Stimulated activated CD4-positive, alpha-beta T cell treated with anti-CD3 and anti-CD28 coated beads, Interleukin-1b, Interleukin-23, amount 100 ng/mL, for 48 hours (primary cell): ENCODE measurements around the gene OR4X2.
"Not testable (repeated sequence)": the region's sequence is repeated elsewhere in the genome, so short reads cannot be mapped to it uniquely, and the experiment has no call there.

Source experiments
- DNase-seq: peaks from one replicate; pipeline ENCODE4 v3.0.0-alpha.2; 2020

OR4X2 gene, protein sequence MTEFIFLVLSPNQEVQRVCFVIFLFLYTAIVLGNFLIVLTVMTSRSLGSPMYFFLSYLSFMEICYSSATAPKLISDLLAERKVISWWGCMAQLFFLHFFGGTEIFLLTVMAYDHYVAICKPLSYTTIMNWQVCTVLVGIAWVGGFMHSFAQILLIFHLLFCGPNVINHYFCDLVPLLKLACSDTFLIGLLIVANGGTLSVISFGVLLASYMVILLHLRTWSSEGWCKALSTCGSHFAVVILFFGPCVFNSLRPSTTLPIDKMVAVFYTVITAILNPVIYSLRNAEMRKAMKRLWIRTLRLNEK

DNA sequence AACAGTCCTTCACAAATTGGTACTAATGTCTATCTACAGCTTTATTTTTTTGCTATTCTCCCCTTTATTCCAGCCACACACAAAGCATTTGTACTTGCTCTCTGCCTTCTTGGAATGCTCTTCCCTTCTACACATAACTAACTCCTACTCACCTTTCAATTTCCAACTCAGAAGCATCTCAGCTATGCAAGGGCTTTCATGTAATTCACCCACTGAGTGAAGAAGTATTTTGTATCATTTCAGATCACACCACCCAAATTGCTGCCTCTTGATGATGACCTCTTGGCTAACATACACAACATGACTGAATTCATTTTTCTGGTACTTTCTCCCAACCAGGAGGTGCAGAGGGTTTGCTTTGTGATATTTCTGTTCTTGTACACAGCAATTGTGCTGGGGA lies at the start of gene OR4X2:
OR4X2 (plus strand) TSS at position 301 of the 400 bp plus-strand sequence; CDS start at position 301, 0 bp downstream.
- no peak for DNase-seq

DNA sequence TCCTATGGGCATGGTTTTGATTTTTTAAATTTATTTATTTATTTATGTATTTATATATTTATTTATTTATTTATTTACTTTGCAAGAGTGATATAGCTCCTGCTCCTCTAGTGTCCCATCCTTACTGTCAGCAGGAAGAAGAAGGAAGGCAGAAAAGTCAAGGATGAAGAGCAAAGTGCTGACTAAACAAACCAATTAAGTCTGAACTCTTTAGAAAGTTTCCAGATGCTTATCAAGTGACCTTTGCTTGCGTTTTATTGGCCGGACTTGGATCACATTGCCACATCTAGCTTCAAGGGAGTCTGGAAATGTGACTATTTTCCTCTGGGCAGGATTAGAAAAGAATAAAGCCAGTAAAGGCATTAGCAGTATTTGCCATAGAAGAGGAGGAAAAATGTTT lies 37.0 kb upstream of the OR4X2 start:
- DNase-seq, result no peak

DNA sequence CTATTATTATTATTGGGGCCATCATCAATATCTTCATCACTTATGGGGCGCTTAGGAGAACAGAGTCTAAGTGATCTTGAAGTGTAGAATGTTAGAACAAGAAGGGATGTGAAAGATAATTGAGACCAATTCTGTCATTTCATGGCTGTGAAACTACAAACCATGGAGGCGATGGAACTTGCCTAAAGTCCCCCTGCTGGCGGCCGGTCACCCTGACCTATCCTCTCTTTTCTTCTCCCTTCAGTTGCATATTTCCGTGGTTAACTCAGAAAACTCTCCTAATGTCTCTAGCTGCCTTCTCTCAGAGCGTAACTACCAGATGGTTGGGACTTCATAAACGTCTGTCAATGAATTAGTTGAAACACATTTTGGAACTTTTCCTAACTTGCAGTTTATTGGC lies 34.9 kb upstream of the OR4X2 start:
- DNase-seq, result no peak

DNA sequence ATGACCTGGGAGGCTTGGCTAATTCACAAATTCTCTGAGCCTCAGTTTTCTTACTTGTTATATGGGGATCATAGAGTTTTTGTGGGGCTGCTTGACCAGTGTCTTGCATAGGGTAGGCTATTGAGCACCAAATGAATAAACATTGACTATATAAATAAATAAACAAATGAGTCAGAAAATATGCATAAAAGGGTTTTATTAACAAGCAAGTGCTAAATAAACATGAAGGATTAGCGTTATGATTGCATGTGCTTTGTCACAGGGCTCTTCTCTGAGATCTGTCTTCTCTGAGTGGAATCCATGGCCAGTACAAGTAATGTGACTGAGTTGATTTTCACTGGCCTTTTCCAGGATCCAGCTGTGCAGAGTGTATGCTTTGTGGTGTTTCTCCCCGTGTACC lies 28.4 kb upstream of the OR4X2 start, which contains the start of gene OR4B1:
OR4B1 (plus strand) TSS at position 301 of the 400 bp plus-strand sequence; CDS start at position 301, 0 bp downstream.
- DNase-seq, result no peak

DNA sequence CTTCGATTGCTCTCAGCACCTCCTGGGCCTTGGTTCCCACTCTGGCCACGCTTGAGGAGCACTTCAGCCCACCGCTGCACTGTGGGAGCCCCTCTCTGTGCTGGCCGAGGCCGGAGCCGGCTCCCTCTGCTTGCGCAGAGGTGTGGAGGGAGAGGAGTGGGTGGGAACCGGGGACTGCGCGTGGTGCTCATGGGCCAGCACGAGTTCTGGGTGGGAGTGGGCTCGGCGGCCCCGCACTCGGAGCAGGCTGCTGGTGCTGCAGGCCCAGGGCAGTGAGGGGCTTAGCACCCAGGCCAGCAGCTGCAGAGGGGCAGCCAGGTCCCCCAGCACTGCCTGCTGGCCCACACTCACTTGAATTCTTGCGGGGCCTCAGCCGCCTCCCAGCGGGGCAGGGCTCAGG lies 16.1 kb upstream of the OR4X2 start:
- DNase-seq, result no peak

DNA sequence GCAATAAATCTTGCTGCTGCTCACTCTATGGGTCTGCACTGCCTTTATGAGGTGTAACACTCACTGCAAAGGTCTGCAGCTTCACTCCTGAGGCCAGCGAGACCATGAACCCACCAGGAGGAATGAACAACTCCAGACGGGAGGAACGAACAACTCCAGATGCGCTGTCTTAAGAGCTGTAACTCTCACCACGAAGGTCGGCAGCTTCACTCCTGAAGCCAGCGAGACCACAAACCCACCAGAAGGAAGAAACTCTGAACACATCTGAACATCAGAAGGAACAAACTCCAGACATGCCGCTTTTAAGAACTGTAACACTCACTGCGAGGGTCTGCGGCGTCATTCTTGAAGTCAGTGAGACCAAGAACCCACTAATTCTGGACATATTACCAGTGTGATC lies 14.8 kb upstream of the OR4X2 start:
- DNase-seq, result not testable (repeated sequence)

DNA sequence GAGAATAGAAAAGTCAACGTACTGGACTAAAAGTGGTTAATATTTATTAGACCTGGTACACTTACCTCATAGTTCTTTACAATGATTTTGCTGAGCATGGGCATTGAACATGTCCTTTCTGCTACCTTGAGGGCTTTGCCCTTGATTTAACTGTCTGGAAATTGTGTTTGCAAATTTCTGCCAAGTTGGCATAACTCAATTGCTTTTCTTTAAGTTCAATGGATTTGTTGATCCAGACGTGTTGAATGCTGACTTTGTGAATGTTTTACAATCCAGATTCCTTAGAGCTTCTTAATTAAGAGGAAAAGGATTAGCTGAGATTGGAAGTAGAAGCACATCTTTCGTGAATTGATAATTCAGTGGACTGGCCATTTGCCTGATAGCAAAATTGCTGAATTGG lies 7.2 kb upstream of the OR4X2 start:
- DNase-seq, result no peak

DNA sequence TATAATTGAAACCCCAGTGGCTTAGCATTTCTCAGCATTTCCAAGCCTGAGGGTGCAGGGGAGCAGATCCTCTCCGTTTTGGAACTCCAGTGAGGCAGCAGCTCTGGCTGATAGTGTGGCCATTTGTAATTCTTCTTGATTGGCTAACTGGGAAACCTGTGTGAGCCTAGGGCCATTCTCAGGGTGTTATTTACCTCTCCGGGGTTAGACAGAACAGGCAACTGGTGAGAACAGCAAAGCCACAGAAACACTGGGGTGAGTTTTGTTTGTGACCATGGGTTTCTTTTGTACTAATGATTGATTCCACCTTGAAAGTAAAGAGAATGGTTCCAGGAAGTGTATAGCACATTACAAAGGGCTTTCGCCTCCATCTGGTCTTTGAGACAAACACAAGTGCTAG lies 2.4 kb upstream of the OR4X2 start:
- DNase-seq, result no peak

DNA sequence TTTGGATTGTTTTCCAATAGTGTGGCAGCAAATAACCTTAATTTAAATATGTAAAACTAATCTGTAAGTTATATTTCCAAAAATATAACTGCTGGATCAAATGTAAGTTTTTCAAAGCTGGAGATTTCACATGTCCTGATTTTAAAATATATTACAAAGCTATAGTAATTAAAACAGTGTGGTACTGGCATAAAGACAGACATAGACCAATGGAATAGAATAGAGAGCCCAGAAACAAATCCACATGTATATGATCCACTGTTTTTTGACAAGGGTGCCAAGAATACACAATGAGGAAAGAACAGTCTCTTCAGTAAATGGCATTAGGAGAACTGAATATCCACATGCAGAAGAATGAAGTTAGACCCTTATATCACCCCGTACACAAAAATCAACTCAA lies 4.0 kb downstream of the OR4X2 start:
- no peak for DNase-seq

DNA sequence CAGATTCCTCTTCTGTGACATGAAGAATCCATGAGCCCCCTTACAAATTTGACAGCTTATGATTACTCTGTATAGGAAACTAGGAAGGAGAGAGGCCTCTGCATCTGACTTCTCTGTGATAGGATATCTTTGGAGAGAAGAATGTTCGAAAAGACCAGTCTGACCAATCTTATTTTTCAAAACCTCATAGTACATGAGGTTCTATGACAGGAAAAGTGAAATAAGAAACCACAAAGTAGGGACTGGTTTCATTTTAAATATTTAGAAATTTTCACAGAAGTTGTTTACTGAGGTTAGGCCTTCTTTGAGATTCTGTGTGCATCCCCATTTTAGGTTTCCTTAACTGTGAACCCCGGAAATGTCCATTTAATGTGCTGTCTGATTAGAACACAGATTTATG lies 16.7 kb downstream of the OR4X2 start:
- no peak for DNase-seq

DNA sequence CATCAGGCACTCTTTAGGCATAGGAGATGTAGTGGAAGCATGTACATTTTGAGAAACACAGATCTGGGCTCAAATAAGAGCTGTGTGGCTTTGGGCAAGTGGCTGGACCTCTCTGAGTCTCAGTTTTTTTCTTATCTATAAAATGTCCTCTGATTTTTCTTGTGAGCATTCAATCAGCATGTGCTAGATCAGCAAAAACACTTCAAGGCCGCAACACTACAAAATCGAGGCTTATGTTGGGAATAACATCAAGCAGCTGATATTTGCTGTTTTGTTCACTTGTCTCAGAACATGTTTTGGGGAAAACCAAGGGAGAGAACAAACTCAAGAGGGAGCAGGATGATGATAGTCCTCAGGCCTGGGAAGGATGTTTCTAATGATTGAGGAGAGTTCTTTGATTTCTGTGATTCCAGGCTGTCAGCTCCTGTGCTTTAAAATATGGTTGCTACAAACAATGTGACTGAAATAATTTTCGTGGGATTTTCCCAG lies 18.6 kb downstream of the OR4X2 start, which contains the start of gene OR4X1:
OR4X1 (plus strand) TSS at position 439 of the 489 bp plus-strand sequence; CDS start at position 439, 0 bp downstream.
- DNase-seq, result no peak

DNA sequence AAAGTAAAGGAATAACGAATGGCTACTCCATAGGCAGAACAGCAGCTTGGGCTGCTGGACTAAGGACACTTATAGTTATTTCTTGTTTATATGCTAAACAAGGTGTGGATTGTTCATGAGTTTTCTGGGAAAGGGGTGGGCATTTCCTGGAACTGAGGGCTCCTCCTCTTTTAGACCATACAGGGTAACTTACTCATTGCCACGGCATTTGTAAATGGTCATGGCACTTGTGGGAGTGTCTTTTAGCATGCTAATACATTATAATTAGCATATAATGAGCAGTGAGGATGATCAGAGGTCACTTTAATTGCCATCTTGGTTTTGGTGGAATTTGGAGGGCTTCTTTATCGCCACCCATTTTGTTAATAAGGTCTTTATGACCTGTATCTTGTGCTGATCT lies 25.7 kb downstream of the OR4X2 start:
- no peak for DNase-seq

DNA sequence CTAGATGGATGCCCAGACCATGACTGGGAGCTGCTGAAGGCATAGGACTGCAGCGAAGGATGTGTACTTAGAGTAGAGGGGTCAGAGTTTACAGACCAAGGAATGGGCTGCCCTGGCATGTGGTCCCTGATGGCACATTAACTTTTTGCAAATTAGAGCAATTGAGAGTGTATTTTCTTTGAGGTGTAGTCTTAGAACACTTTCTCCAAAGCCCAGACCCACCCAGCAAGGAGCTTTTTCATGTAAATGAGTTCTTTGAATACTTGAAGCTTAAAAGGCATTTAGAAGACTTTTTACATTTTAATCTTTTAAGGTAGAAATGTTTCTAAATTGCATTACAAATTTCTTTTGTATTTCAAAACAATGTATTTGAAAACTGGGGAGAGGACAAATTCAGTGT lies 27.7 kb downstream of the OR4X2 start:
- DNase-seq, result no peak
